Fibroblast of skin of right biceps (primary cell): ENCODE measurements around the gene NOC3L.
"Not testable (repeated sequence)": the region's sequence is repeated elsewhere in the genome, so short reads cannot be mapped to it uniquely, and the experiment has no call there.

Experiments used
- DNase-seq: peaks from one replicate; pipeline ENCODE4 v3.0.0-alpha.2; 2013

NOC3L gene, protein sequence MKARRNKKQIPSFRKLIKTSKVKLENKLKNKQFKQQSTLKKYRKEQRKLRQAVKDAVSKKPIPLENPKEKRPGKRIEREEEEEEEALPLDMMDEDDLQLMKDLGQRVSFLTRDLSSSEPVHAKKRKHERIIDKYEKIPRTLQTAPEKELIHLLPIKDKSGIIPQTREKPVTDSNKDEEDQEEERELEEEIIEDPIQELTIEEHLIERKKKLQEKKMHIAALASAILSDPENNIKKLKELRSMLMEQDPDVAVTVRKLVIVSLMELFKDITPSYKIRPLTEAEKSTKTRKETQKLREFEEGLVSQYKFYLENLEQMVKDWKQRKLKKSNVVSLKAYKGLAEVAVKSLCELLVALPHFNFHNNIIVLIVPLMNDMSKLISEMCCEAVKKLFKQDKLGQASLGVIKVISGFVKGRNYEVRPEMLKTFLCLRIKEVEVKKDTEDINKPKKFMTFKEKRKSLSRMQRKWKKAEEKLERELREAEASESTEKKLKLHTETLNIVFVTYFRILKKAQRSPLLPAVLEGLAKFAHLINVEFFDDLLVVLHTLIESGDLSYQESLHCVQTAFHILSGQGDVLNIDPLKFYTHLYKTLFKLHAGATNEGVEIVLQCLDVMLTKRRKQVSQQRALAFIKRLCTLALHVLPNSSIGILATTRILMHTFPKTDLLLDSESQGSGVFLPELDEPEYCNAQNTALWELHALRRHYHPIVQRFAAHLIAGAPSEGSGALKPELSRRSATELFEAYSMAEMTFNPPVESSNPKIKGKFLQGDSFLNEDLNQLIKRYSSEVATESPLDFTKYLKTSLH

DNA sequence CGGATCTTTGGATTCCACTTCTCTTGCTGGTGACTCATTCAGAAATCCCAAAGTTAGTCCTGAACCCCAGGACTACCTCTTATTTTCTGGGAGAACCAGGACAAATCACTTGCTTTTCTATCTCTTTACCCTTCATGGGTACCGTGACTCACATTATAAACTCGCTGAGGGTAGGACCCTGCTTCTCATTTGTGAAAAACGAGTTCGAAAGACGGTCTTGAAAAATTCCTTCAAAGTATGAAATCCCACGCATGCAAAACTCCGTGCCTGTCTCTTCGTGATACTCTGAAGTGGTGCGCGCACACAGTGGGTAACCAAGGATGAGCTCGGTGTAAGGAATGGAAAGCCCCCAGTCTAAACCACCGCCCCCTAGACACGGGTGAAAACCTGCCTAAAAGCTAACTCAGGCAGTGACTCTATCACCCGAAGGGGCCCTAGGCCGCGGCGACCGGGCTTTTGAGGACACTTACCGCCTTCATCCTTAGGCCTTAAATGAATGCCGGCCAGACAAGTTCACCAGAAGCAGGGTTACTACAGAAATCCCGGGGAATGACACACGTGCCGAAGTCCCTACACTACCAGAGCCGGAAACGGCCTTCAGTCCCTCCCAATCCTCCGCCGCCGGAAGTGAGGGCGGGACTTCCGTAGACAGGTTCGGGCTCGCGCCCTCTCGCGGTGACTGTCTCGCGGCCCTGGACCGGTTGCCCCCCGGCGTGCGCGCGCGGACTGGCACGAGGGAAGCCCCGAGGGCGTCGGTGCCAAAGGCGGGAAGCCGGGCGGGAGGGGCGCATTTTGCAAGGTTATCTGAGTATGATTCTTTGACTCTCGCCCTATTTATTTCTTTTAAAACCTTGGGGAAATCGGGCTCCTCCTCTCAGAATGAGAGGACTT lies at the start of gene NOC3L:
NOC3L (minus strand) TSS at position 580 of the 891 bp plus-strand sequence; CDS start at position 479, 101 bp downstream.
- peak; percentile 95 for DNase-seq

DNA sequence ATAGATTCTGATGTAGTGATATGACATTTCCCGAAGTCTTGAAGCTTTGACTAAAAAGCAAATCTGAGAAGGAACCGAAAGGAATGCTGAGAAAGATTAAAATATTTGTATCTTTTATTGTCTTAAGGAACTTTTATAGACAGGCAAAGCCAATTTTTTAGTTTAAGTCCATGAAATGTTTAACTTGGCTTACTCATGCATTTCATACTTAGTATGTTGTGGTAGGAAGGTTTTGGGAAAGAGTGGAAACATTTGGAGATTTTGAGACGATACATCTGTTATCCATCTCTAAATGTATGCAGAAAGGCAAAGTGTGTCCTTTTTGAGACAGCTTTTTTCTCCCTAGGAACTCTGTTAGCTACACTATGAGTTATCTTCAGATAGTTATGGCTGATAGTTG lies 49.7 kb upstream of the NOC3L start:
- peak; percentile 61 for DNase-seq

DNA sequence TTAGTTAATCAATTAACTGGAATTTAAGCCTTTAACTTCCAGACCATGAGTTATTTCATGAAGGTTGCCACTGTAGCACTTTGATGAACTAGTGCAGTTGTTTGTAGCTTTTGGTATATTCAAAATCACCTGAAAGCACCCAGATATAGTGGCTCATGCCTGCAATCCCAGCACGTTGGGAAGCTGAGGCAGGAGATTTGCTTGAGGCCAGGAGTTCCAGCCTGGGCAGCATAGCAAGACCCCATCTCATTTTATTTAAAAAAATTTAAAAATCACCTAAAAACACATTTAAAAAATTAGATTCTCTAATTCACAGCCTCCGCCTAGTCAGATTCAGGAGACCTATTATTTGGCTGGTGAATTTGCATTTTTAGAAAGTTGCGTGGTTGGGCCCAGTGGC lies 48.6 kb upstream of the NOC3L start:
- DNase-seq, result no peak

DNA sequence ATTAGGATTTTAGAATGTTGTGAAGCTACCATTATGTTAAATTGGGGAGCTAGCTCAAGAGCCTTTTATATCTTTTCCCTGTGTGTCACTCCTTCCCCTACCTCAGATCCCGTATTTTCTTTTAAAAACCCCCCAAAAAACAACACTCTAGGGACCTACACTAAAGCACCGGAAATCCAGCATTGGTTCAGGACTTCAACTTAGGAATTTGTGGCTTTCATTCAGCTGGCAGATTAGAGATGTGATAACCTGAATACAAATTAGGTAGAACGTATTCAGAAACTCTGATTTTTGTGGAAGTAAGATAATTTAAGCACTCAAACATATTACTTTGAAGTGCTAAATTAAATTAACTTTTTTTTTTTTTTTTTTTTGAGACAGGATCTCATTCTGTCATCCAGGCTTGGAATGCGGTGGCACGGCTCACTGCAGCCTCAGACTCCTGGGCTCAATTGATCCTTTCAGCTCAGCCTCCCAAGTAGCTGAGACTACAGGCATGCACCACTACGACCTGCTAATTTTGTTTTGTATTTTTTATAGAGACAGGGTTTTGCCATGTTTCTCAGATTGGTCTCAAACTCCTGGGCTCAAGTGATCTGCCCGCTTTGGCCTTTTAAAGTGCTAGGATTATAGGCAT lies 46.4 kb upstream of the NOC3L start:
- DNase-seq, result peak; percentile 9

DNA sequence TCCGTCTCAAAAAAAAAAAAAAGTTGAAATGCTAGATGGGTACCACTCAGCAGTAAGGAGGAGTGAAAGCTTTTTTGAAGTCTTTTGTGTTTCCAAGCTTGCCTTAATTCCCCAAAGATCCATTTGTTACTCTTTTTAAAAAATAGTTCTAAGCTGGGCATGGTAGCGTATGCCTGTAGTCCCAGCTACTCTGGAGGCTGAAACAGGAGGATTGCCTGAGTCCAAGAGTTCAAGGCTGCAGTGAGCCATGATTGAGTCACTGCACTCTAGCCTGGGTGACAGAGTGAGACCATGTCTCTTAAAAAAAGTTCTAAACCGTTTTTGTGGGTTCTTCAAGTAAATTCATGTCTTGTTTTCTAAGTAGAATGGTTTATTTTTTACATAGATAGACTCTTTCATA lies 44.9 kb upstream of the NOC3L start:
- no peak for DNase-seq

DNA sequence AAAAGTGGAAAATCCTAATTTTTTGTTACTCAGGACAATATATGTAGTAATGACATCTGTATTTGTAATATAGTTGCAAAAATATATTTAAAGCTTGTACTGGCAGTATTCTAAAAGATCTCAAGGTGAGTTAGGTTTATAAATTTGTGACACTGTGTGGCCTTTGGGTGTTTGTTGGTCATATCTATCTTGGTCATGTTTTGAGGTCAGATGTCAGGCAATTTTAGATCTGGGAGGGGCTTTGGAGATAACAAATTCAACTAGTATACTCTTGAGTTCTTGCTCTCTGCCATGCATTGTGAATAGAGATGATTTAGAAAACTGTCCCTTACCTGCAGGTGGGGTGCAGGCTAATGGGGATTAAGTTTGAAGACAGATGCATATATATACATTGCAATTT lies 42.7 kb upstream of the NOC3L start:
- no peak for DNase-seq

DNA sequence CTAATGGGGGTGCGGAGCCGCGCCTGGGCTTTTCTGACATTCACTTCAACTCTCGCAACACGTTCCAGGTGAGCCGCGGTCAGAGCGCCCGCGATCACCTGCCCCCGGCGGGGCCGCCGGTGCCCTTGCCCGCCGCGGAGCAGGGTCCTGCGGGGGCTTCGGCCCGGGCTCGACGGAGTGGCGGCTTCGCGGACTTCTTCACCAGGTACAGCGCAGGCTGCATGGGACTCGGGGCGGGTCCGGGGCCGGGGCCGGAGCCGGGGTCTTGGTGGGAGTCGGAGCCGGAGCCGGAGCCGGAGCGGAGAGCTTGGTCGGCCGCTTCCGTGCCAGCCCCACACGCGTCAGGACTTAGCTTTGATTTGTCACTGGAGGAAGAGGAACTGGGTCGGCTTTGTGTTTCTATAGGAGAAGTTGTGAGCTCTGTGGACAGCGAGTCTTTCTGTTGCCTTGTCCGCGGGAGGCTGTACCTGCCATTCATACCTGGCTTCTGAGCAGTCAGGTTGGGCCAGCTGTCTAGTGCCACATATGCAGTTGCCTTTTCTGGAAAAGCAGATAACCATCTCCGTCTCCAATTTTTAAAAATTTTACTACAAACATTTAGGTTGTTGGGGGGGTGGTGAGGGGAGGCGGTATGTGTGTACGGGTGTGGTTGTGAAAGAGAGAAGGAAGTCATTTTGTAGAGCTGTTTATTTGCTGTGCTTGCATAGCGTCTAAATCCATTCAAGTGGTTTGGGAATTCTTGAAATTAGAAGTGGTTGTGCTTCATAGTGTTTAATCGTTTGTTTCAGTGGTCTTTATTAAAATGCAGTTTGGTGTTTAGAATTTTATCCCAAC lies 40.9 kb upstream of the NOC3L start:
- peak; percentile 65 for DNase-seq

DNA sequence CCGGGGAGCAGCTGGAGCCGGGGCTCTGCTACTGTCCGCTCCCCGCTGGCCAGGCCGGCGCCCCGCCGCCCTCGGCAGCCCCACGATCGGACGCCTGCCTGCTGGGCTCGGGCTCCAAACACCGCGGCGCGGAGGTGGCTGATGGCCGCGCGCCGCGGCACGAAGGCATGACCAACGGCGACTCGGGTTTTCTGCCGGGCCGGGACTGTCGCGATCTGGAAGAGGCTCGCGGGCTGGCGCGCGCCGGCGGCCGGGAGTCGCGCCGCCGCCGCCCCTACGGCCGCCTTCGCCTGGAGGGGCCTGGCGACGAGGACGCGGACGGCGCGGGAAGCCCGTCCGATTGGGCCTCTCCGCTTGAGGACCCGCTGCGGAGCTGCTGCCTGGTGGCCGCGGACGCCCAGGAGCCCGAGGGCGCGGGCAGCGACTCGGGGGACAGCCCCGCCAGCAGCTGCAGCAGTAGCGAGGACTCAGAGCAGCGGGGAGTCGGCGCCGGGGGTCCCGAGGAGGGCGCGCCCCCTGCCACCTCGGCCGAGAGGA lies 40.2 kb upstream of the NOC3L start:
- peak; percentile 45 for DNase-seq

DNA sequence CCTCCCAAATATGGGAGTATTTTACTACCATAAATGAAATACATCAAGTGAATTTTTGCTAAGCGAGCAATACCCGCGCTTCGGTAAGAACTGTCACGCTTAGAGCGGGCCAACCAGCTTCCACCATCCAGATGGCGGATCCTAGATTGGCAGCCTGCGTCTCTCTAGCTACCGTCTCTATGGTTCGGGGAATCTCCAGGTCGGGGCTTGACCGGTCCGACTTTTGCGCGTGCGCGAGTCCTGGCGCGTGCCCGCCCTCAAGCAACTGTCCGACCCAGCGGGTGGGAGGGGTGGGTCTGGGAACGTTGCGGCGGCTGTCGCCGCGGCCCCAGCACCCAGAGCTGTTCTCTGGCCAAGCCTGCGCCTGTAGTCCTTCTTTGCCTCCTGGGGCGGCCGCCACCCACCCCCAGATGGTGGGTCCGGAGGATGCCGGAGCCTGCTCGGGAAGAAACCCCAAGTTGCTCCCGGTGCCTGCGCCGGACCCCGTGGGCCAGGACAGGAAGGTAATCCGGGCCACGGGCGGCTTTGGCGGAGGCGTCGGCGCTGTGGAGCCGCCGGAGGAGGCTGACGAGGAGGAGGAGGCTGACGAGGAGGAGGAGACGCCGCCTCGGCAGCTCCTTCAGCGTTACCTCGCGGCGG lies 39.6 kb upstream of the NOC3L start, which contains the start of gene TBC1D12:
TBC1D12 (plus strand) TSS at position 338 of the 639 bp plus-strand sequence; CDS start at position 411, 73 bp downstream.
- DNase-seq, result peak; percentile 95

DNA sequence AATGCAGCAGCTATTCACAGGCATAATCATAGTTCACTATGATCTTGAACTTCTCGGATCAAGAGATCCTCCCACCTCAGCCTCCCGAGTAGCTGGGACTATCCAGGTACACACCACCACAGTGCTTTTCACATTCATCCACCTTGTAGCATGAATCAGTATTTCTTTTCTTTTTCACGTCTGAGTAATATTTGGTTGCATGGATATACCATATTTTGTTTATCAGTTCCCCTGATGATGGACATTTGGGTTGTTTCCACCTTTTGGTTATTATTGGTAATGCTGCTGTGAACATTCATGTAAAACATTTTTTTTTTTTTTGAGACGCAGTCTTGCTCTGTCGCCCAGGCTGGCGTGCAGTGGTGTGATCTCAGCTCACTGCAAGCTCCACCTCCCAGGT lies 36.0 kb upstream of the NOC3L start:
- DNase-seq, result no peak

DNA sequence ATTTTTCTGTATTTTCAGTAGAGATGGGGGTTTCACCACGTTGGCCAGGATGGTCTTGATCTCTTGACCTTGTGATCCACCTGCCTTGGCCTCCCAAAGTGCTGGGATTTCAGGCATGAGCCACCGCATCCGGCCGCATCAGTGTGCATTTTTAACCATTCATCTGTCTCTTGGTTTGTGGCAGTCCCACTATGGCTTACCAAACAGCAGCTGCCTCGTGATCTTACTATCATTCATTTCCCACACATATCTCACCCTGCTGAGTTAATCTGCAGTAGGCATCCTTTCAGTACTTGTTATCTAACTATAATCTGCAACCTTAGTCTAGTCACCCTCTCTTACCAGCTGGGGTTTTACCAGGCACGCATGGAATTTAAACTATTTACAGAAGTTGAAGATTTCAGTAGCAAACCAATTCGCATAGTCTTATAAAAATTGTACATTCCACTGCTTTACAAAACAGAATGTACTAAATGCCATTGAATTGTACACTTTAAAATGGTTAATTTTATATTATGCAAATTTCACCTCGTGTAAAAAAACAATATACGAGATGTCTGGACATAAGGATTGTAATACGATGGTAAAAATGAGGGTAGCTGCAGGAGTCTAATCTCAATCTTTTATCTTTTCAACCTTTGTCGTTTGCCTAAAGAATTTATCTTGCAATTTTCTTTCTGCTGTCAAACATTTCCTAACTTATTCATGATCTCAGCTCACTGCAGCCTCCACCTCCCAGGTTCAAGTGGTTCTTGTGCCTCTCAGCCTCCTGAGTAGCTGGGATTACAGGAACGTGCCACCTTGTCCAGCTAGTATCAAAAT lies 35.0 kb upstream of the NOC3L start:
- DNase-seq, result peak; percentile 42

DNA sequence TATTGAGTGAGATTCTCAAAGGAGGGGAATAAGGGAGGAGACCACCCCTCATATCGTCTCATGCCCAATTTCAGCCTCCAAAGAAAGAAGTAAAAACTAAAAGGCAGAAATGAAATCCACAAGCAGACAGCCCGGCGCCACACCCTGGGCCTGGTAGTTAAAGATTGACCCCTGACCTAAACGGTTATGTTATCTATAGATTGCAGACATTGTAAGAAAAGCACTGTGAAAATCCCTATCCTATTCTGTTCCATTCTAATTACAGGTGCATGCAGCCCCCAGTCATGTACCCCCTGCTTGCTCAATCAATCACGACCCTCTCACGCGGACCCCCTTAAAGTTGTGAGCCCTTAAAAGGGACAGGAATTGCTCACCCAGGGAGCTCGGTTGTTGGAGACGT lies 29.4 kb upstream of the NOC3L start:
- not testable (repeated sequence) for DNase-seq

DNA sequence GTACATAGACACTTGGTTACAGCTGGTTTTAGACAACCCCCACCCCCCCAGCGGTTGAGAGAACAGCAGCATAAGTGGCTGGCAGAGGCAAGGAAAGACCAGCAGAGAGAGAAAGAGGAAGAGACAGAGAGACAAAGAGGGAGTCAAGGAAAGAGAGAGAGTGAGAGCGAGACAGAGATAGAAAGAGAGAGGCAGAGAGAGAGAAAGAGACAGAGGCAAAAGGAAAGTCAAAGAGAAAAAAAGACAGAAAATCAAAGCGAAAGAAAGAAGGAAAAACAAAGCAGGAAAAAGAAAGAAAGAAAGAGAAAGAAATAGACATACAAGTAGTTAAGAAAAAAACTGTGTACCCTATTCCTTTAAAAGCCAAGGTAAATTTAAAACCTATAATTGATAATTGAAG lies 23.0 kb upstream of the NOC3L start:
- not testable (repeated sequence) for DNase-seq

DNA sequence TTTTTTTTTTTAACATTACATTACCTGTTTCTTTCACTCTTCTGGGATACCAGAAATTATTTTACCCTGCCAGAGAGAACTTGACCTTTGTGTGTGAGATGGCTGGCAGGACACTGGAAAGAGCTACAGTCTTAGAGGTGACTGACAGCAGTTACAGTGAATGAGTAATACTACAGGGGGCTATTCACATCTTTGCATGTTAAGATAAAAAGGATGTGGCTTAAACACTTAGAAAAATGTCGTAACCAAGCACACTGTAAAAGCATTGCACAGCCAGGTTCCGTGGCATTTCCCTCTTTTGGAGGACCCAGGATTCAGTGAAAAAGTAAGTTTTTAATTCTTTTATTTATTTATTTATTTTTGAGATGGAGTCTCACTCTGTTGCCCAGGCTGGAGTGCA lies 20.8 kb upstream of the NOC3L start:
- DNase-seq, result peak; percentile 33

DNA sequence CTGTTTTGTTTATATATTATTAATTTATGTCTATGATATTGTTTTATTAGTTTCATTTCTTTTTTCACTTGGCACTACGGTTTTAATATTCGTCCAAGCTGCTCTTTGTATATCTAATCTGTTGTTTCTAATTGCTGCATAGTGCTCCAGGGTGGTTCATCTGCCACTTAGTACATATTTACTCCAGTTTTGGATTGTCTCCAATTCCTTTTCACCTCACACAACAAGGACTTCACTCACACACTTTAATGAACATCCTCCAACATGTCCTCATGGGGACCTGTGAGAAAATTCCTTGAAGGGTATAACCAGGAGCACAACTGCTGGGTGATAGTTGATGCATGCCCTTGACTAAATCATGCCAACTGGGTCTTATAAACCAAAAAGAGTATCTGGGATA lies 14.1 kb upstream of the NOC3L start:
- DNase-seq, result no peak

DNA sequence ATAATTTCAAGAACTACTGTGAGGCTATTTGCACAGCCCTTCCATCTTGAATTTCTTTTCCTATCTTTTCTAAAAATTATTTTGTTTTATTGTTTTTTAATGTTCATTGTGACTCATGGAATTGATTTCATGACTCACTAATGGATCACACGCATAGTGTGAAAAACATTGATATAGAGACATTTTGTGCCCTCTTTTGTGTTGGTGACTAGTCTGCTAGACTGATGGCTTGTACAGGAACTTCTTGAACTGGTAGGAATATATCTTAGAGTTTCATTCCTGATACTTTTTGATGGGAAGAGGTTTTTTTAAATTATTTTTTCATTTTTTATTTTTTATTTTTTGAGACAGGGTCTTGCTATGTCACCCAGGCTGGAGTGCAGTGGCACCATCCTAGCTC lies 12.6 kb upstream of the NOC3L start:
- DNase-seq, result no peak

DNA sequence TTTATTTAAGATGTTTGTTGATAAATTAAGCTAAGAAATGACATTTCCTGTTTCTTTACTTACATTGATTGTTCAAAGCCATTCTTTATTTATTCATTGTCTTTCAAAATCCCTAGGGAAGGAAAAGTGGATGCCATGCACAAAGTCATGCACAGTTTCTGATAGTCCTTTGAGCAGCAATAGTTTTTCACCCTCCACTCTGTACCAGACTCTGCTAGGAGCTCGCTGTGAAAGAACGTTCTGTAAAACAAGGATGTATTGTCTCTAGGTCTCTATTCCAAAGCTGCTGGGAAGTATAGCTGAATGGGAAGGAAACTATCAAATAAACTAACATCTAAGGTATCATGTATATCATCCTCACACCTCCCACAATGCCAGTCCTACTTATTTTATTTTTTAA lies 7.8 kb upstream of the NOC3L start:
- no peak for DNase-seq

DNA sequence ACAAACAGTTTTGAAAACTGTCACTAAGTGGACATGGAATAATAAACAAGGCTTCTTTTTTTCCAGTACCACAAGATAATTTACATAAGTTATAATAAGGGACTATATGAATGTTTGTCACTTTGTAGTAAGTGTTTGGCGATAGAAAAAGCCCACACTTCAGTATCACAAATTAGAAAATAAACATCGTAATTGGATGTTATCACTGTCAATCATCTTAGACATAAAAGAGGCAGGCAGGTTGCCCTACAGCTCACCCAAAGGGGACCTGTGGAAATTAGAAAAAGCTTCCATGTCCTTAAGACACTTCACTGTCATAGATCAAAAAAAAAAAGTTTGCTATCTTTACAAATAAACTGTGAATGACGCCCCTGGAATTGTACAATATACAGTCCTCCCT lies 3.6 kb upstream of the NOC3L start:
- no peak for DNase-seq

DNA sequence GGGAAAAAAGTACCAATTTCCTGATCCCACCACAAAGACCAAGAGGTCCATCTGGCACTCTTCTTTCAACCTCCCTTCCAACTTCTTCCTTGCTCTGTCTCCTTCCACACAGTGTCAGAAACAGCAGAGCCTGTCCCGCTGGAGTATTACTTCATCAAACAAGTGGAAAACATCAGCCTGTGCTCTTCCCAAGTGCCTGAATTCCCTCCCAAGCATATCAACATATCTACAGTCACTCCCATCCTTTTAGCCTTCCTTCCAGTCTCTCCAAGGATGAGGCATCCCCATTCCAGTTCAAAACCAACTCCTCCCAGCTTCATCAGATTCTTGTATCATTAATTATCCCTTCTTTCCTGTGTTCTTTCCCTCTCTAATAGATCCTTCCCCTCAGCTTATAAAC lies 1.7 kb upstream of the NOC3L start:
- no peak for DNase-seq

DNA sequence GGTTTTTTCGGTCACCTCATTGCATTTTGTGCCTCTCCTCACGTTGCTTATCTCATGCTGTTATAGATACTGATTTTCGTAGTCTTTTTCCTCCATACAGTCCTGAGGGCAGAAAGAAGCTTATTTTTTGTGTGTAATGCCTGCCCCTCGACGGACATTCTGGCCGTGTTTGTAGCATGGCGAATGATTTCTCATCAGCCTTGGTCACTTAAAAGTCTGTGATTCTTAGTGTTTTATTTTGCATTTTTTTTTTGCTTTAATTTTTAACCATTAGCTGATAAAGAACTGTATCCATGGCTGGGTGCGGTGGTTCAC lies 469 bp upstream of the NOC3L start:
- no peak for DNase-seq
